ENCODE data around the gene RPLP1. TPM values are rescaled to one million over a fixed set of nuclear protein-coding genes. Genes with fewer than 3 reads are reported as not detected.

The RPLP1 gene
- total RNA-seq, 1 donor, result 922 TPM

- no peak for DNase-seq (ENCODE audit: low read depth in 2 of 3, low spot score in 2 of 3)
These were observed 40.8 kb downstream of the RPLP1 start for GRCh38 chr15:69493406-69493805.

- no peak for DNase-seq (ENCODE audit: low read depth in 2 of 3, low spot score in 2 of 3)
These were observed 43.4 kb downstream of the RPLP1 start for GRCh38 chr15:69496001-69496400.

GRCh38 chr15:69497076-69497475 lies 44.5 kb downstream of the RPLP1 start:
- DNase-seq (ENCODE audit: low read depth in 2 of 3, low spot score in 2 of 3), result no peak

GRCh38 chr15:69497667-69498066 lies 45.0 kb downstream of the RPLP1 start:
- DNase-seq (ENCODE audit: low read depth in 2 of 3, low spot score in 2 of 3), result no peak

- no peak for DNase-seq (ENCODE audit: low read depth in 2 of 3, low spot score in 2 of 3)
These were observed 45.7 kb downstream of the RPLP1 start for GRCh38 chr15:69498282-69498681.

GRCh38 chr15:69498987-69499386 lies 46.4 kb downstream of the RPLP1 start:
- DNase-seq (ENCODE audit: low read depth in 2 of 3, low spot score in 2 of 3), result no peak

- DNase-seq (ENCODE audit: low read depth in 2 of 3, low spot score in 2 of 3), result no peak
These were observed 47.0 kb downstream of the RPLP1 start for GRCh38 chr15:69499521-69500211.

GRCh38 chr15:69500339-69500738 lies 47.7 kb downstream of the RPLP1 start:
- no peak for DNase-seq (ENCODE audit: low read depth in 2 of 3, low spot score in 2 of 3)

- no peak for DNase-seq (ENCODE audit: low read depth in 2 of 3, low spot score in 2 of 3)
These were observed 48.8 kb downstream of the RPLP1 start for GRCh38 chr15:69501456-69501855.

GRCh38 chr15:69502470-69503045 lies 49.9 kb downstream of the RPLP1 start:
- DNase-seq (ENCODE audit: low read depth in 2 of 3, low spot score in 2 of 3), result no peak

- DNase-seq (ENCODE audit: low read depth in 2 of 3, low spot score in 2 of 3), result no peak
These were observed 51.9 kb downstream of the RPLP1 start for GRCh38 chr15:69504352-69505040.

Small RNAs within 50 kb of the gene (small RNA-seq; reads per million reads assigned to genes)
- 0.61 reads per million for gene RF00012

Other genes with a start within 250 kb of the RPLP1 start
- gene PAQR5, start 153.9 kb upstream of the RPLP1 start, total RNA-seq, result 0.27 TPM
- gene KIF23, start 38.5 kb upstream of the RPLP1 start, total RNA-seq, result 2.2 TPM